ENCODE results near the gene CXorf66. TPM values are rescaled to one million over a fixed set of nuclear protein-coding genes. Genes with fewer than 3 reads are reported as not detected.

CXorf66 gene
- total and polyA plus RNA-seq, 7 donors = not detected

DNA sequence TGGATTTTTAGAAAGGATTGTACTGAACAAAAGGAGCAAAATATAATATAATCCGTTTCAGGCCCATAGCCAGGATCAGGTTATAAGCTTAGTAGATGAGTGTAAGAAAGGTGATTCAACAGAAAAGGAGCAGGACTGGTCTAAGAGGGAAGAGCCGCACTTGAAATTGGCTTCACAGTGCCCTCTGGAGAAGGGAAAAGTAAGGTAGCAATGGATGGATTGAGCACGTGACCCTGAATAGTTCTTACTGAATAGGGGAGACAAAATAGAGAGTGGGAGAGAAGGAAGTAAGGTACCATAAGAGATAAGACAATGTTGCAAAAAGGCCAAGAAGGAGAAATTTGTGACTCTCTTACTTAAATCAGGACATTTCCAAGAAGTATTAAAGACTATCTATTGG, 15.6 kb downstream of the CXorf66 start:
- Histone ChIP-seq H3K27me3 (ENCODE audit: insufficient read depth in 3 of 3, low read length in 2 of 3) (no peaks in the 10 kb centered on the region), H3K9me3 (no peaks in the 10 kb centered on the region), H3K36me3 (ENCODE audit: insufficient read depth in 1 of 2, low read depth in 1 of 2) (no peaks in the 10 kb centered on the region), H3K4me1 (no peaks in the 10 kb centered on the region), H3K27ac (no peak overlapping the region), H3K4me3 (no peak overlapping the region)
- ATAC-seq (no peak), DNase-seq (no peak)
- WGBS, 3 donors = 55 to 56% (median 56%) methylated on average over 3 of the region's 3 CpGs
- intact Hi-C loops (cut with DNase I) = no loop called here
- TF ChIP-seq, protein P1, sequence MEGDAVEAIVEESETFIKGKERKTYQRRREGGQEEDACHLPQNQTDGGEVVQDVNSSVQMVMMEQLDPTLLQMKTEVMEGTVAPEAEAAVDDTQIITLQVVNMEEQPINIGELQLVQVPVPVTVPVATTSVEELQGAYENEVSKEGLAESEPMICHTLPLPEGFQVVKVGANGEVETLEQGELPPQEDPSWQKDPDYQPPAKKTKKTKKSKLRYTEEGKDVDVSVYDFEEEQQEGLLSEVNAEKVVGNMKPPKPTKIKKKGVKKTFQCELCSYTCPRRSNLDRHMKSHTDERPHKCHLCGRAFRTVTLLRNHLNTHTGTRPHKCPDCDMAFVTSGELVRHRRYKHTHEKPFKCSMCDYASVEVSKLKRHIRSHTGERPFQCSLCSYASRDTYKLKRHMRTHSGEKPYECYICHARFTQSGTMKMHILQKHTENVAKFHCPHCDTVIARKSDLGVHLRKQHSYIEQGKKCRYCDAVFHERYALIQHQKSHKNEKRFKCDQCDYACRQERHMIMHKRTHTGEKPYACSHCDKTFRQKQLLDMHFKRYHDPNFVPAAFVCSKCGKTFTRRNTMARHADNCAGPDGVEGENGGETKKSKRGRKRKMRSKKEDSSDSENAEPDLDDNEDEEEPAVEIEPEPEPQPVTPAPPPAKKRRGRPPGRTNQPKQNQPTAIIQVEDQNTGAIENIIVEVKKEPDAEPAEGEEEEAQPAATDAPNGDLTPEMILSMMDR (IDR thresholded peaks at IDR 0.05) = no peak

DNA sequence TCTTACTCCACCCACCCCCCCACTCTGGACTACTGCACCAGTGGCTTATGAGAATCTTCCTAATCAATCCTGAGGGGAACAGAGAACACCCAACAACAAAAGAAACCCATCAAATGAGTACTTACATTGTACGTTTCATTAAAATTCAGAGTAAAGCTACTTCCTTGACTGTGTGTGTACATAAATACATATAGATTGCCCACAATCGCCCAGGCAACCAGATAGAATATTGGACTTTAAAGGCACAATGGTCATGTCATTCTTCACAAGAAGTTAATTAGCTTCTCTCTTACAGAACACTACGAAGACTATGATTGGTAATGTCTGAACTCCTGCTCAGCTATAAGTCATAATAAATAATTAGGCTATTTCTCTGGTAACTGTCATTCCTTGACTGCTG, 20.2 kb downstream of the CXorf66 start:
- ATAC-seq (no peak), DNase-seq (no peak)
- H3K9me3 ChIP-seq = no peaks in the 10 kb centered on the region
- TF ChIP-seq, protein P1 (IDR thresholded peaks at IDR 0.05) = no peak
- H3K4me1 ChIP-seq = no peaks in the 10 kb centered on the region
- WGBS, 3 donors = 69 to 88% (median 79%) methylated on average over 3 of the region's 3 CpGs
- H3K4me3 ChIP-seq = no peak overlapping the region
- H3K27ac ChIP-seq = no peak overlapping the region
- no peaks in the 10 kb centered on the region for H3K36me3 ChIP-seq (ENCODE audit: insufficient read depth in 1 of 2, low read depth in 1 of 2)
- intact Hi-C loops (cut with DNase I) = no loop called here
- no peaks in the 10 kb centered on the region for H3K27me3 ChIP-seq (ENCODE audit: insufficient read depth in 3 of 3, low read length in 2 of 3)

DNA sequence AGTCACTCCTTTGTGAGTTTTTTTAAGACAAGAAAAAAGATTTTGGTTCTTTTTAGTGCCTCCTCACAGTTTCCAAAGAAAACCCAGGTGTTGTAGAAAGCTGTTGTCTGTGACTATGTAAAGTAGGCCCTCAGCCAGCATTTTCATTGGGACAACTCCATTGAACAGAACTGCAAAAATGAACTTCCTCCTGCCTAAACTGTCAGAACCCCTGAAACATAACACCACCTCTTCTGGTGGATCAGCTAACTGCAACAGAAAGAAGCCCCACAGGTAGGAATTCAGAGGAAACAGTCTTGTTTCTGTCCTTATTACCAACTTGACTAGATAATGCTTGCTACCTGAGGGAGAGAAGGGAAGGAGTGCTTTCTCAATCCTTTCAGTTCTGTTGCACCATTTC, 29.1 kb downstream of the CXorf66 start:
- Histone ChIP-seq H3K27me3 (ENCODE audit: insufficient read depth in 3 of 3, low read length in 2 of 3) (peaks cover 0 to 10% (median 0%) of the 10 kb centered on the region in 3 donors), H3K4me3 (no peak overlapping the region), H3K9me3 (no peaks in the 10 kb centered on the region), H3K27ac (no peak overlapping the region), H3K36me3 (ENCODE audit: insufficient read depth in 1 of 2, low read depth in 1 of 2) (no peaks in the 10 kb centered on the region), H3K4me1 (no peaks in the 10 kb centered on the region)
- DNase-seq = no peak
- ATAC-seq = no peak
- intact Hi-C loops (cut with DNase I) = no loop called here
- TF ChIP-seq, protein P1 (IDR thresholded peaks at IDR 0.05) = no peak

DNA sequence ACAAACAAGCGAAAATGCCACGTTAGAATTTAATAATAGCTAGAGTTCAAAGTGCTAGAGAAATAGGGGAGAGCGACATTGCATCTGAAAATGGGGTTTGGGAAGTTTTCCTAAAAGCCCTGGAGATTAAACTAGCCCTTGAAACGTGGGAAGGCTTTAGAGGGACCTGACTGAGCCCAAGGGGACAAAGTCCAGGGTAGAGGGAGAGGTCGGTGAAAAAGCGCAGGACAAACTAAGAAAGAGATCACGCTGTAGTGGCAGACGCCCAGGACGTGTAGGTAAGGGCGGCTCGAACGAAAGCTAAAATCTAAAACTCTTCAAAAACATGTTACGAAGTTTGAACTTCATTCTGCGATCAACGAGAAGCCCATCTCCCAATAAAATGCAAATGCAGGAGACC, 31.4 kb downstream of the CXorf66 start:
- Histone ChIP-seq H3K4me3 (peak overlapping the region; percentile 86), H3K27ac (peak overlapping the region; percentile 92), H3K4me1 (no peaks in the 10 kb centered on the region), H3K9me3 (no peaks in the 10 kb centered on the region), H3K27me3 (ENCODE audit: insufficient read depth in 3 of 3, low read length in 2 of 3) (peaks cover 0 to 10% (median 0%) of the 10 kb centered on the region in 3 donors), H3K36me3 (ENCODE audit: insufficient read depth in 1 of 2, low read depth in 1 of 2) (no peaks in the 10 kb centered on the region)
- no peak for ATAC-seq
- 57 to 76% (median 59%) methylated on average over 15 of the region's 15 CpGs for WGBS, 3 donors
- TF ChIP-seq, protein P1 (IDR thresholded peaks at IDR 0.05) = no peak
- no peak for DNase-seq
- intact Hi-C loops (cut with DNase I) = no loop called here

Data from psoas muscle (tissue), 8 donors.